ENCODE data around the gene MCCC1. TPM values are rescaled to one million over a fixed set of nuclear protein-coding genes. Genes with fewer than 3 reads are reported as not detected.

Gene MCCC1
- total and polyA plus RNA-seq, 10 of the 15 experiments (the other 5 are each of a cell fraction or from before 2014, with no cell fraction given): 35.0 to 71.7 (median 47.0) TPM

DNA sequence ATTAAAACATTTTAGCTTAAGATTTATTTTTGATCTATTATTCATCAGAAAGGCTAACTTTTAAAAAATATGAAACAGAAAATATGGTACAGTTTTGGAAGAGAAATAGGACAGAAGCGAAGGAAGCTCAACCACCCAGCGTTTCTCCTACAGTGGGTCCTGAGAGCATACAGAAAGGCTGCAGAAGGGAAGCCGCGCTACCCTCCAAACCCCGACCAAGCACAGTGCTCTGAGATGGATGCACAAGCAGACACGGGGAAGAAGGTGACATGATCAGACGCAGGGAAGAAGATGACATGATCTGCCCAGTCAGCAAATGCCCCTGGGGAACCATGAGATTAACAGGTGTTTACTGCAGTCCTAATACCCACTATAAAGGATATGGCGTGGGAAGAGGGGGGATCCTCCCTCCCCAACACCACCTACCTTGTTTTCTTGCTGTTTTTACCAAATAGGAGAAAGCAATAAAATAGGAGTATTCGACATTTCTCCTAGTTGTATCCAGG is 133.4 kb downstream of the MCCC1 start (continued):
- TF ChIP-seq, protein P1, sequence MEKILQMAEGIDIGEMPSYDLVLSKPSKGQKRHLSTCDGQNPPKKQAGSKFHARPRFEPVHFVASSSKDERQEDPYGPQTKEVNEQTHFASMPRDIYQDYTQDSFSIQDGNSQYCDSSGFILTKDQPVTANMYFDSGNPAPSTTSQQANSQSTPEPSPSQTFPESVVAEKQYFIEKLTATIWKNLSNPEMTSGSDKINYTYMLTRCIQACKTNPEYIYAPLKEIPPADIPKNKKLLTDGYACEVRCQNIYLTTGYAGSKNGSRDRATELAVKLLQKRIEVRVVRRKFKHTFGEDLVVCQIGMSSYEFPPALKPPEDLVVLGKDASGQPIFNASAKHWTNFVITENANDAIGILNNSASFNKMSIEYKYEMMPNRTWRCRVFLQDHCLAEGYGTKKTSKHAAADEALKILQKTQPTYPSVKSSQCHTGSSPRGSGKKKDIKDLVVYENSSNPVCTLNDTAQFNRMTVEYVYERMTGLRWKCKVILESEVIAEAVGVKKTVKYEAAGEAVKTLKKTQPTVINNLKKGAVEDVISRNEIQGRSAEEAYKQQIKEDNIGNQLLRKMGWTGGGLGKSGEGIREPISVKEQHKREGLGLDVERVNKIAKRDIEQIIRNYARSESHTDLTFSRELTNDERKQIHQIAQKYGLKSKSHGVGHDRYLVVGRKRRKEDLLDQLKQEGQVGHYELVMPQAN (conservative IDR thresholded peaks at IDR 0.05): no peak
- TF ChIP-seq, protein P2, sequence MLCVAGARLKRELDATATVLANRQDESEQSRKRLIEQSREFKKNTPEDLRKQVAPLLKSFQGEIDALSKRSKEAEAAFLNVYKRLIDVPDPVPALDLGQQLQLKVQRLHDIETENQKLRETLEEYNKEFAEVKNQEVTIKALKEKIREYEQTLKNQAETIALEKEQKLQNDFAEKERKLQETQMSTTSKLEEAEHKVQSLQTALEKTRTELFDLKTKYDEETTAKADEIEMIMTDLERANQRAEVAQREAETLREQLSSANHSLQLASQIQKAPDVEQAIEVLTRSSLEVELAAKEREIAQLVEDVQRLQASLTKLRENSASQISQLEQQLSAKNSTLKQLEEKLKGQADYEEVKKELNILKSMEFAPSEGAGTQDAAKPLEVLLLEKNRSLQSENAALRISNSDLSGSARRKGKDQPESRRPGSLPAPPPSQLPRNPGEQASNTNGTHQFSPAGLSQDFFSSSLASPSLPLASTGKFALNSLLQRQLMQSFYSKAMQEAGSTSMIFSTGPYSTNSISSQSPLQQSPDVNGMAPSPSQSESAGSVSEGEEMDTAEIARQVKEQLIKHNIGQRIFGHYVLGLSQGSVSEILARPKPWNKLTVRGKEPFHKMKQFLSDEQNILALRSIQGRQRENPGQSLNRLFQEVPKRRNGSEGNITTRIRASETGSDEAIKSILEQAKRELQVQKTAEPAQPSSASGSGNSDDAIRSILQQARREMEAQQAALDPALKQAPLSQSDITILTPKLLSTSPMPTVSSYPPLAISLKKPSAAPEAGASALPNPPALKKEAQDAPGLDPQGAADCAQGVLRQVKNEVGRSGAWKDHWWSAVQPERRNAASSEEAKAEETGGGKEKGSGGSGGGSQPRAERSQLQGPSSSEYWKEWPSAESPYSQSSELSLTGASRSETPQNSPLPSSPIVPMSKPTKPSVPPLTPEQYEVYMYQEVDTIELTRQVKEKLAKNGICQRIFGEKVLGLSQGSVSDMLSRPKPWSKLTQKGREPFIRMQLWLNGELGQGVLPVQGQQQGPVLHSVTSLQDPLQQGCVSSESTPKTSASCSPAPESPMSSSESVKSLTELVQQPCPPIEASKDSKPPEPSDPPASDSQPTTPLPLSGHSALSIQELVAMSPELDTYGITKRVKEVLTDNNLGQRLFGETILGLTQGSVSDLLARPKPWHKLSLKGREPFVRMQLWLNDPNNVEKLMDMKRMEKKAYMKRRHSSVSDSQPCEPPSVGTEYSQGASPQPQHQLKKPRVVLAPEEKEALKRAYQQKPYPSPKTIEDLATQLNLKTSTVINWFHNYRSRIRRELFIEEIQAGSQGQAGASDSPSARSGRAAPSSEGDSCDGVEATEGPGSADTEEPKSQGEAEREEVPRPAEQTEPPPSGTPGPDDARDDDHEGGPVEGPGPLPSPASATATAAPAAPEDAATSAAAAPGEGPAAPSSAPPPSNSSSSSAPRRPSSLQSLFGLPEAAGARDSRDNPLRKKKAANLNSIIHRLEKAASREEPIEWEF (IDR thresholded peaks at IDR 0.05; ENCODE audit: insufficient replicate concordance, low read depth, low read length): no peak
- TF ChIP-seq, protein P3, sequence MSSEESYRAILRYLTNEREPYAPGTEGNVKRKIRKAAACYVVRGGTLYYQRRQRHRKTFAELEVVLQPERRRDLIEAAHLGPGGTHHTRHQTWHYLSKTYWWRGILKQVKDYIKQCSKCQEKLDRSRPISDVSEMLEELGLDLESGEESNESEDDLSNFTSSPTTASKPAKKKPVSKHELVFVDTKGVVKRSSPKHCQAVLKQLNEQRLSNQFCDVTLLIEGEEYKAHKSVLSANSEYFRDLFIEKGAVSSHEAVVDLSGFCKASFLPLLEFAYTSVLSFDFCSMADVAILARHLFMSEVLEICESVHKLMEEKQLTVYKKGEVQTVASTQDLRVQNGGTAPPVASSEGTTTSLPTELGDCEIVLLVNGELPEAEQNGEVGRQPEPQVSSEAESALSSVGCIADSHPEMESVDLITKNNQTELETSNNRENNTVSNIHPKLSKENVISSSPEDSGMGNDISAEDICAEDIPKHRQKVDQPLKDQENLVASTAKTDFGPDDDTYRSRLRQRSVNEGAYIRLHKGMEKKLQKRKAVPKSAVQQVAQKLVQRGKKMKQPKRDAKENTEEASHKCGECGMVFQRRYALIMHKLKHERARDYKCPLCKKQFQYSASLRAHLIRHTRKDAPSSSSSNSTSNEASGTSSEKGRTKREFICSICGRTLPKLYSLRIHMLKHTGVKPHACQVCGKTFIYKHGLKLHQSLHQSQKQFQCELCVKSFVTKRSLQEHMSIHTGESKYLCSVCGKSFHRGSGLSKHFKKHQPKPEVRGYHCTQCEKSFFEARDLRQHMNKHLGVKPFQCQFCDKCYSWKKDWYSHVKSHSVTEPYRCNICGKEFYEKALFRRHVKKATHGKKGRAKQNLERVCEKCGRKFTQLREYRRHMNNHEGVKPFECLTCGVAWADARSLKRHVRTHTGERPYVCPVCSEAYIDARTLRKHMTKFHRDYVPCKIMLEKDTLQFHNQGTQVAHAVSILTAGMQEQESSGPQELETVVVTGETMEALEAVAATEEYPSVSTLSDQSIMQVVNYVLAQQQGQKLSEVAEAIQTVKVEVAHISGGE (CRISPR knock-in tag; IDR thresholded peaks at IDR 0.05): no peak
- TF ChIP-seq JUNB (IDR thresholded peaks at IDR 0.05) (no peak), KDM1A (IDR thresholded peaks at IDR 0.05; ENCODE audit: borderline replicate concordance) (no peak)
- TF ChIP-seq, protein P4, sequence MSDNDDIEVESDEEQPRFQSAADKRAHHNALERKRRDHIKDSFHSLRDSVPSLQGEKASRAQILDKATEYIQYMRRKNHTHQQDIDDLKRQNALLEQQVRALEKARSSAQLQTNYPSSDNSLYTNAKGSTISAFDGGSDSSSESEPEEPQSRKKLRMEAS (IDR thresholded peaks at IDR 0.05; ENCODE audit: low read depth, low read length): no peak
- TF ChIP-seq, protein P5, sequence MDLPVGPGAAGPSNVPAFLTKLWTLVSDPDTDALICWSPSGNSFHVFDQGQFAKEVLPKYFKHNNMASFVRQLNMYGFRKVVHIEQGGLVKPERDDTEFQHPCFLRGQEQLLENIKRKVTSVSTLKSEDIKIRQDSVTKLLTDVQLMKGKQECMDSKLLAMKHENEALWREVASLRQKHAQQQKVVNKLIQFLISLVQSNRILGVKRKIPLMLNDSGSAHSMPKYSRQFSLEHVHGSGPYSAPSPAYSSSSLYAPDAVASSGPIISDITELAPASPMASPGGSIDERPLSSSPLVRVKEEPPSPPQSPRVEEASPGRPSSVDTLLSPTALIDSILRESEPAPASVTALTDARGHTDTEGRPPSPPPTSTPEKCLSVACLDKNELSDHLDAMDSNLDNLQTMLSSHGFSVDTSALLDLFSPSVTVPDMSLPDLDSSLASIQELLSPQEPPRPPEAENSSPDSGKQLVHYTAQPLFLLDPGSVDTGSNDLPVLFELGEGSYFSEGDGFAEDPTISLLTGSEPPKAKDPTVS (IDR thresholded peaks at IDR 0.05; ENCODE audit: low read depth, low read length): no peak

All from GM12878 (cell line).